PC-9 (cell line): ENCODE results near the gene ELMO1. TPM values are rescaled to one million over a fixed set of nuclear protein-coding genes. Genes with fewer than 3 reads are reported as not detected.
A peak's percentile ranks its signal among the peaks of the same experiment; 100 is the strongest.

Experiments
- BruUV-seq: library from RNA; stranded (reverse); fragments of 400-500 nt; replicated peaks from 2 replicates; lab custom pipeline; 2021; lab: Mats Ljungman, UMichigan
- CTCF ChIA-PET: fragments of 300-600 bp; sonication (Branson Sonifier 250); formaldehyde crosslinking; loops from one replicate; lab custom pipeline; 2022; ENCODE audit warnings: antibody characterized with exemption; lab: Charles Lee
- POLR2A ChIA-PET: fragments of 300-600 bp; sonication (Branson Sonifier 250); formaldehyde crosslinking; loops from one replicate; lab custom pipeline; 2022; ENCODE audit warnings: antibody characterized with exemption; ENCODE audit not compliant: unreplicated experiment; lab: Charles Lee
- DNase-seq, 2 experiments: peaks; one replicate each; pipeline versions ENCODE4 v3.0.0 to v3.0.0-alpha.2; 2015 to 2022; ENCODE audit warnings: mixed read lengths in 1 of 2
- H2AFZ ChIP-seq: fragments of 200-600 bp; sonication (generic); 2 replicates; pipeline ENCODE4 v1.8.1; 2017; ENCODE audit warnings: antibody characterized with exemption
- H3F3A ChIP-seq: fragments of 200-600 bp; sonication (generic); 2 replicates; pipeline ENCODE4 v1.8.1; 2017; ENCODE audit warnings: antibody characterized with exemption, mild to moderate bottlenecking, low read depth; ENCODE audit not compliant: insufficient read depth
- H3K27ac ChIP-seq: fragments of 200-600 bp; sonication (generic); 2 replicates; pipeline ENCODE4 v1.6.1; 2016; ENCODE audit warnings: mixed run types
- H3K27me3 ChIP-seq: fragments of 200-600 bp; sonication (generic); 2 replicates; pipeline ENCODE4 v1.6.1; 2016; ENCODE audit warnings: low read depth, mixed run types; ENCODE audit not compliant: insufficient read depth
- H3K36me3 ChIP-seq: fragments of 200-600 bp; sonication (generic); 2 replicates; pipeline ENCODE4 v1.6.1; 2016; ENCODE audit warnings: low read depth, mixed run types
- H3K4me1 ChIP-seq: fragments of 200-600 bp; sonication (generic); replicated peaks from 2 replicates; pipeline ENCODE4 v1.6.1; 2016; ENCODE audit warnings: mixed run types; ENCODE audit not compliant: insufficient read depth
- H3K4me2 ChIP-seq: fragments of 200-600 bp; sonication (generic); 2 replicates; pipeline ENCODE4 v1.6.1; 2017; ENCODE audit warnings: mixed run types
- H3K4me3 ChIP-seq: fragments of 200-600 bp; sonication (generic); 2 replicates; pipeline ENCODE4 v1.6.1; 2016; ENCODE audit warnings: mixed run types
- H3K79me2 ChIP-seq: fragments of 200-600 bp; sonication (generic); 2 replicates; pipeline ENCODE4 v1.6.1; 2017; ENCODE audit warnings: low read depth, mixed run types
- H3K9me2 ChIP-seq: fragments of 200-600 bp; sonication (generic); 2 replicates; pipeline ENCODE4 v1.8.1; 2017; ENCODE audit warnings: mild to moderate bottlenecking; ENCODE audit not compliant: insufficient read depth
- H3K9me3 ChIP-seq: fragments of 200-600 bp; sonication (generic); 2 replicates; pipeline ENCODE4 v1.8.1; 2016; ENCODE audit warnings: low read depth; ENCODE audit not compliant: insufficient read depth
- H4K20me1 ChIP-seq: fragments of 200-600 bp; sonication (generic); 2 replicates; pipeline ENCODE4 v1.8.1; 2017; ENCODE audit not compliant: insufficient read depth
- CTCF ChIP-seq: fragments of 200-600 bp; sonication (generic); conservative IDR thresholded peaks from 2 replicates; pipeline ENCODE4 v1.6.1; 2017; ENCODE audit warnings: mixed run types, antibody characterized with exemption, mild to moderate bottlenecking, moderate library complexity
- EZH2 ChIP-seq: fragments of 200-600 bp; sonication (generic); IDR thresholded peaks from 2 replicates; pipeline ENCODE4 v1.8.0; 2017; ENCODE audit warnings: antibody characterized with exemption, low read depth
- intact Hi-C: fragments of 100-400 bp; cut with micrococcal nuclease; formaldehyde crosslinking; loops from one replicate; pipeline ENCODE4 v1.10.0; 2022; ENCODE audit not compliant: unreplicated experiment
- total RNA-seq: library from RNA; stranded (reverse); gene quantifications from 2 replicates; pipeline ENCODE4 v1.2.3, GENCODE V29; 2021

ELMO1 gene
- total RNA-seq, 1 experiment from 2014 or later = 4.8 TPM

GRCh38 chr7:37083311-37084096 lies 365.2 kb downstream of the ELMO1 start:
- TF ChIP-seq CTCF = no peak
- TF ChIP-seq EZH2 = no peak
- no TSS peak for BruUV-seq
- Histone ChIP-seq H3K27ac (no peak overlapping the region), H3K27me3 (no peaks in the 10 kb centered on the region), H3F3A (no peaks in the 10 kb centered on the region), H2AFZ (no peak overlapping the region), H3K79me2 (no peaks in the 10 kb centered on the region), H3K4me3 (no peak overlapping the region), H3K9me2 (no peaks in the 10 kb centered on the region), H4K20me1 (no peaks in the 10 kb centered on the region), H3K36me3 (no peaks in the 10 kb centered on the region), H3K4me1 (no peaks in the 10 kb centered on the region), H3K4me2 (no peak overlapping the region), H3K9me3 (no peaks in the 10 kb centered on the region)
- intact Hi-C loops = no loop called here
- ChIA-PET CTCF (interaction anchor here (0.6 kb wide), 1 partner anchor 67 kb away, joined by 5 read pairs; no protein-coding TSS in a partner anchor), POLR2A (no interaction called here)
- DNase-seq = no peak

GRCh38 chr7:37081436-37081835 lies 367.2 kb downstream of the ELMO1 start:
- POLR2A ChIA-PET = no interaction called here
- H2AFZ ChIP-seq = no peak overlapping the region

GRCh38 chr7:37079420-37079819 lies 369.2 kb downstream of the ELMO1 start:
- no peak overlapping the region for H3K27ac ChIP-seq
- no peak overlapping the region for H3K4me2 ChIP-seq
- ChIA-PET CTCF (no interaction called here), POLR2A (interaction anchor here (0.6 kb wide), 1 partner anchor 71 kb away, joined by 3 read pairs; no protein-coding TSS in a partner anchor)
- no TSS peak for BruUV-seq
- no peak for DNase-seq
- H2AFZ ChIP-seq = no peak overlapping the region
- no peaks in the 10 kb centered on the region for H4K20me1 ChIP-seq
- no peaks in the 10 kb centered on the region for H3K36me3 ChIP-seq
- no peak overlapping the region for H3K4me3 ChIP-seq
- H3K27me3 ChIP-seq = peaks cover 22% of the 10 kb centered on the region
- no peaks in the 10 kb centered on the region for H3K9me2 ChIP-seq
- no peaks in the 10 kb centered on the region for H3F3A ChIP-seq
- no peaks in the 10 kb centered on the region for H3K4me1 ChIP-seq
- TF ChIP-seq CTCF (no peak), EZH2 (no peak)
- H3K9me3 ChIP-seq = no peaks in the 10 kb centered on the region
- intact Hi-C loops = no loop called here
- H3K79me2 ChIP-seq = no peaks in the 10 kb centered on the region

More at GRCh38 chr7:37081436-37081835, 367.2 kb downstream of the ELMO1 start:
- Histone ChIP-seq H3K27me3 (0 out of 2 replicates have a peak, but pooled peaks cover 5% of the 10 kb centered on the region), H3K79me2 (no peaks in the 10 kb centered on the region), H3K4me1 (no peaks in the 10 kb centered on the region), H3K36me3 (no peaks in the 10 kb centered on the region), H3F3A (no peaks in the 10 kb centered on the region), H3K27ac (no peak overlapping the region), H4K20me1 (no peaks in the 10 kb centered on the region), H3K9me2 (no peaks in the 10 kb centered on the region), H3K4me2 (no peak overlapping the region), H3K4me3 (no peak overlapping the region), H3K9me3 (no peaks in the 10 kb centered on the region)
- peak in 1 of 2 experiments; percentile 16 for DNase-seq
- CTCF ChIA-PET = no interaction called here
- TF ChIP-seq CTCF = no peak
- TF ChIP-seq EZH2 = no peak
- no TSS peak for BruUV-seq
- intact Hi-C loops = no loop called here
